ENCODE results near the gene KDM7A.
"Not testable (repeated sequence)": the region's sequence is repeated elsewhere in the genome, so short reads cannot be mapped to it uniquely, and the experiment has no call there.

Gene KDM7A

GRCh38 chr7:140212100-140212881, 35.5 kb upstream of the KDM7A start:
- no peak overlapping the region for H3K4me3 ChIP-seq (ENCODE audit: low read depth in 1 of 2, low read length in 2 of 2)
- H3K4me1 ChIP-seq (ENCODE audit: control insufficient read depth in 1 of 2, insufficient read depth in 2 of 2, low read length in 2 of 2): peaks cover 3 to 5% of the 10 kb centered on the region in 2 donors
- H3K9me3 ChIP-seq (ENCODE audit: control insufficient read depth in 1 of 2, low read length in 2 of 2): peaks cover 0 to 3% of the 10 kb centered on the region in 2 donors
- H3K27ac ChIP-seq (ENCODE audit: low read length): no peak overlapping the region
- H3K36me3 ChIP-seq (ENCODE audit: control insufficient read depth in 1 of 2, insufficient read depth in 2 of 2, low read length in 2 of 2): no peaks in the 10 kb centered on the region
- no peaks in the 10 kb centered on the region for H3K27me3 ChIP-seq (ENCODE audit: low read depth, low read length)

DNA sequence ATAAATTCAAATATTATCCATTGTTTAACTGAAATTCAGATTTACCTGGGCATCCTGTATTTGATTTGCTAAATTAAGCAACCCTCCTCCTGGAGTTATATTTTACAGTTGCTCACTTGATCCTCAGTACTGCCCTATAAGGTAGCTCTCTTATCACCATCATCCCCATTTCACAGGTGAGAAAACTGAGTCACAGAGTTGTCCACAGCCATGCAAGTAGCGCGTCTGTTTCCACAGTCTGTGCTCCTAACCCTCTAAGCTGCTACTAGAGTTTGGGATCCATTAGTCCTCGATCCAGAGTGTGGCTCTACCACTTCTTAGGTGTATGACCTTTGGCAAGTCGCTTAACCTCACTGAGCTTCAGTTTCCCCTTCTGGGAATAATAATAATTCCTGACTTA, 34.9 kb upstream of the KDM7A start:
- Histone ChIP-seq H3K4me3 (ENCODE audit: low read depth in 1 of 2, low read length in 2 of 2) (no peak overlapping the region), H3K9me3 (ENCODE audit: control insufficient read depth in 1 of 2, low read length in 2 of 2) (peaks cover 0 to 3% of the 10 kb centered on the region in 2 donors), H3K27ac (ENCODE audit: low read length) (no peak overlapping the region), H3K36me3 (ENCODE audit: control insufficient read depth in 1 of 2, insufficient read depth in 2 of 2, low read length in 2 of 2) (no peaks in the 10 kb centered on the region), H3K27me3 (ENCODE audit: low read depth, low read length) (no peaks in the 10 kb centered on the region), H3K4me1 (ENCODE audit: control insufficient read depth in 1 of 2, insufficient read depth in 2 of 2, low read length in 2 of 2) (peaks cover 3 to 5% of the 10 kb centered on the region in 2 donors)

- peaks cover 3 to 5% of the 10 kb centered on the region in 2 donors for H3K4me1 ChIP-seq (ENCODE audit: control insufficient read depth in 1 of 2, insufficient read depth in 2 of 2, low read length in 2 of 2)
- H3K27me3 ChIP-seq (ENCODE audit: low read depth, low read length): no peaks in the 10 kb centered on the region
- H3K9me3 ChIP-seq (ENCODE audit: control insufficient read depth in 1 of 2, low read length in 2 of 2): peaks cover 0 to under 1% of the 10 kb centered on the region in 2 donors
- no peak overlapping the region for H3K4me3 ChIP-seq (ENCODE audit: low read depth in 1 of 2, low read length in 2 of 2)
- H3K36me3 ChIP-seq (ENCODE audit: control insufficient read depth in 1 of 2, insufficient read depth in 2 of 2, low read length in 2 of 2): no peaks in the 10 kb centered on the region
- H3K27ac ChIP-seq (ENCODE audit: low read length): no peak overlapping the region
Measured at GRCh38 chr7:140209866-140210609, 33.3 kb upstream of the KDM7A start.

- H3K36me3 ChIP-seq (ENCODE audit: control insufficient read depth in 1 of 2, insufficient read depth in 2 of 2, low read length in 2 of 2): no peaks in the 10 kb centered on the region
- no peaks in the 10 kb centered on the region for H3K4me1 ChIP-seq (ENCODE audit: control insufficient read depth in 1 of 2, insufficient read depth in 2 of 2, low read length in 2 of 2)
- H3K9me3 ChIP-seq (ENCODE audit: control insufficient read depth in 1 of 2, low read length in 2 of 2): peaks cover 0 to 4% of the 10 kb centered on the region in 2 donors
- no peaks in the 10 kb centered on the region for H3K27me3 ChIP-seq (ENCODE audit: low read depth, low read length)
- no peak overlapping the region for H3K27ac ChIP-seq (ENCODE audit: low read length)
- H3K4me3 ChIP-seq (ENCODE audit: low read depth in 1 of 2, low read length in 2 of 2): no peak overlapping the region
Measured at GRCh38 chr7:140206616-140207389, 30.0 kb upstream of the KDM7A start.

DNA sequence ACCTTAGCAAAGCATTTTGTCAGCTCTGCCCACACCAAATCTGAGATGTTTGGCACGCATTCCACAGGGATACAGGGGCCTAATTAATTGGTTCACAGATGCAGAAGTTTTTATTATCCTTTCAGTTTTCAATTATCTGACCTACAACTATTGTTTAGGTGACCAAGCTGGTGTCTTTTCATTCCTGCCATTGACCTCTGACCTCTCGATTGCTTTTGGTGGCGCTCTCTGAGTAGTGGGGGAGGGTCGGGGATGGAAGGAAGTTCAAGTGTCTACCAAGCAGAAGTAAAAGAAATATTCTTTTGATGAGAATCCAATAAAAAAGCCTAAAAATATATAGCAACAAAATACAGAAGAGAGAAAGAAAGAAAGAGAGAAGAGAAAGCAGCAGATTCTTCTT, 28.8 kb upstream of the KDM7A start:
- Histone ChIP-seq H3K27ac (ENCODE audit: low read length) (no peak overlapping the region), H3K27me3 (ENCODE audit: low read depth, low read length) (no peaks in the 10 kb centered on the region), H3K9me3 (ENCODE audit: control insufficient read depth in 1 of 2, low read length in 2 of 2) (peaks cover 0 to 4% of the 10 kb centered on the region in 2 donors), H3K36me3 (ENCODE audit: control insufficient read depth in 1 of 2, insufficient read depth in 2 of 2, low read length in 2 of 2) (no peaks in the 10 kb centered on the region), H3K4me1 (ENCODE audit: control insufficient read depth in 1 of 2, insufficient read depth in 2 of 2, low read length in 2 of 2) (no peaks in the 10 kb centered on the region), H3K4me3 (ENCODE audit: low read depth in 1 of 2, low read length in 2 of 2) (no peak overlapping the region)

DNA sequence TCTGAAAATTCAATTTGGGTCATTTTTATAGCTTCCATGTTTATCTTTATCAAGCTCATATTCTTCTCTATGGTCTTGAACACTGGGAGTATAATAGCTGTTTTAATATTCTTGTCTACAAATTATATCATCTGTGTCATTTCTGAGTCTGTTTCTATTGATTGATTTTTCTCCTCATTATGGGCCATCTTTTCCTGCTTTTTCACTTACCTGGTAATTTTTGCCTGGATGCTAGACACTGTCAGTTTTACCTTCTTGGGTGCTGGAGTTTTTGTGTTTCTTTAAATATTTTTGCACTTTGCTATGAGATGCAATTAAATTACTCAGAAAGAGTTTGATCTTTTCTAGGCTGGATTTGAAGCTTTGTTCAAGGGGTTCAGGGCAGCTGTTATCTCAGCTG, 26.8 kb upstream of the KDM7A start:
- Histone ChIP-seq H3K9me3 (ENCODE audit: control insufficient read depth in 1 of 2, low read length in 2 of 2) (peaks cover 0 to 4% of the 10 kb centered on the region in 2 donors), H3K27ac (ENCODE audit: low read length) (no peak overlapping the region), H3K4me1 (ENCODE audit: control insufficient read depth in 1 of 2, insufficient read depth in 2 of 2, low read length in 2 of 2) (no peaks in the 10 kb centered on the region), H3K36me3 (ENCODE audit: control insufficient read depth in 1 of 2, insufficient read depth in 2 of 2, low read length in 2 of 2) (no peaks in the 10 kb centered on the region), H3K27me3 (ENCODE audit: low read depth, low read length) (no peaks in the 10 kb centered on the region), H3K4me3 (ENCODE audit: low read depth in 1 of 2, low read length in 2 of 2) (no peak overlapping the region)

DNA sequence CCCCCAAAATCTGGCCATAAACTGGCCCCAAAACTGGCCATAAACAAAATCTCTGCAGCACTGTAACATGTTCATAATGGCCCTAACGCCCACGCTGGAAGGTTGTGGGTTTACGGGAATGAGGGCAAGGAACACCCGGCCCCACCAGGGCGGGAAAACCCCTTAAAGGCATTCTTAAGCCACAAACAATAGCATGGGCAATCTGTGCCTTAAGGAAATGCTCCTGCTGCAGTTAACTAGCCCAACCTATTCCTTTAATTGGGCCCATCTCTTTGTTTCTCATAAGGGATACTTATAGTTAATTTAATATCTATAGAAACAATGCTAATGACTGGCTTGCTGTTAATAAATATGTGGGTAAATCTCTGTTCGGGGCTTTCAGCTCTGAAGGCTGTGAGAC, 26.2 kb upstream of the KDM7A start:
- not testable (repeated sequence) for H3K9me3 ChIP-seq (ENCODE audit: control insufficient read depth in 1 of 2, low read length in 2 of 2); H3K27me3 ChIP-seq (ENCODE audit: low read depth, low read length); H3K36me3 ChIP-seq (ENCODE audit: control insufficient read depth in 1 of 2, insufficient read depth in 2 of 2, low read length in 2 of 2); H3K4me1 ChIP-seq (ENCODE audit: control insufficient read depth in 1 of 2, insufficient read depth in 2 of 2, low read length in 2 of 2); H3K27ac ChIP-seq (ENCODE audit: low read length); H3K4me3 ChIP-seq (ENCODE audit: low read depth in 1 of 2, low read length in 2 of 2)

- H3K9me3 ChIP-seq (ENCODE audit: control insufficient read depth in 1 of 2, low read length in 2 of 2): peaks cover 0 to 4% of the 10 kb centered on the region in 2 donors
- no peaks in the 10 kb centered on the region for H3K36me3 ChIP-seq (ENCODE audit: control insufficient read depth in 1 of 2, insufficient read depth in 2 of 2, low read length in 2 of 2)
- no peaks in the 10 kb centered on the region for H3K4me1 ChIP-seq (ENCODE audit: control insufficient read depth in 1 of 2, insufficient read depth in 2 of 2, low read length in 2 of 2)
- H3K27me3 ChIP-seq (ENCODE audit: low read depth, low read length): no peaks in the 10 kb centered on the region
- H3K4me3 ChIP-seq (ENCODE audit: low read depth in 1 of 2, low read length in 2 of 2): no peak overlapping the region
- no peak overlapping the region for H3K27ac ChIP-seq (ENCODE audit: low read length)
Measured at GRCh38 chr7:140201393-140201792, 24.6 kb upstream of the KDM7A start.

DNA sequence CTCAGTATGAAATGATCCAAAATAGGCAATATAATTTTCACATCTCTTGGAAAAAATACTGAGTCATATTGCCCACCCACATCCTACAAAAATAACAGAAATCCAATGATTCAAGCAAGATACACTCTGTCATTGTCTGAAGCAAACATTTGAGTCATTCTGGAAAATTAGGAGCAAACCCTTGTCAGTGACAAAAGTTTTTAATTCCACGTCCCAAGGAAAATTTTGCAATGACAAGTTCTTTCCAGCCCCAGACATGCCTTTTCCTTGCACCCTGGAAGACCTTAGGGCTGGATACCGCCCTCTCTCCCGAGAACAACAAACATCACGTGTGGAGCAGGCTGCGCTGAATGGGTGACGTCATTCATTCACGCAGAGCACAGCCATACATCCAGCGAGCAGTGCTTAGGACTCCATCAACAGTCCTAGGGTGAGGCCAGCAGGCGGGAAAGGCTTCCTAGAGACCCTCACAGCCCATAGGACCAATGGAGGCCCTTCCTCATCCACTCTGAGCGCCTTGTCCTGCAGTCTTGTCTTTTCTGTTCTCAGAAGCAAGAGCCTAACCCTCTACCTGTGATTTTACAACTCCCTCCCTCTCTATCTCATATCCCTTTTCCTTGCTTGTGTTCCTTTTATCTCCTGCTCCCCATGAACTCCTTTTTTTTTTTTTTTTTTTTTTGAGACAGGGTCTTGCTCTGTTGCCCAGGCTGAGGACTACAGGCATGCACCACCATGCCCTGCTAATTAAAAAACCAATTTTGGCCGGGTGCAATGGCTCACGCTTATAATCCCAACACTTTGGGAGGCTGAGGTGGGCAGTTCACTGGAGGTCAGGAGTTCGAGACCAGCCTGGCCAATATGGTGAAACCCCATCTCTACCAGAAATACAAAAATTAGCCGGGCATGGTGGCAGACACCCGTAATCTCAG, 23.5 kb upstream of the KDM7A start:
- H3K36me3 ChIP-seq (ENCODE audit: control insufficient read depth in 1 of 2, insufficient read depth in 2 of 2, low read length in 2 of 2): no peaks in the 10 kb centered on the region
- H3K27ac ChIP-seq (ENCODE audit: low read length): no peak overlapping the region
- H3K4me3 ChIP-seq (ENCODE audit: low read depth in 1 of 2, low read length in 2 of 2): no peak overlapping the region
- peaks cover 0 to 4% of the 10 kb centered on the region in 2 donors for H3K9me3 ChIP-seq (ENCODE audit: control insufficient read depth in 1 of 2, low read length in 2 of 2)
- H3K27me3 ChIP-seq (ENCODE audit: low read depth, low read length): no peaks in the 10 kb centered on the region
- no peaks in the 10 kb centered on the region for H3K4me1 ChIP-seq (ENCODE audit: control insufficient read depth in 1 of 2, insufficient read depth in 2 of 2, low read length in 2 of 2)

- Histone ChIP-seq H3K9me3 (ENCODE audit: control insufficient read depth in 1 of 2, low read length in 2 of 2) (no peaks in the 10 kb centered on the region), H3K27ac (ENCODE audit: low read length) (no peak overlapping the region), H3K36me3 (ENCODE audit: control insufficient read depth in 1 of 2, insufficient read depth in 2 of 2, low read length in 2 of 2) (no peaks in the 10 kb centered on the region), H3K27me3 (ENCODE audit: low read depth, low read length) (no peaks in the 10 kb centered on the region), H3K4me3 (ENCODE audit: low read depth in 1 of 2, low read length in 2 of 2) (no peak overlapping the region), H3K4me1 (ENCODE audit: control insufficient read depth in 1 of 2, insufficient read depth in 2 of 2, low read length in 2 of 2) (no peaks in the 10 kb centered on the region)
Measured at GRCh38 chr7:140197938-140198337, 21.2 kb upstream of the KDM7A start.

Data from muscle layer of duodenum (tissue), 2 donors.